ENCODE measurements around the gene COPA. TPM values are rescaled to one million over a fixed set of nuclear protein-coding genes. Genes with fewer than 3 reads are reported as not detected.

Gene COPA
- total and polyA plus RNA-seq, 12 donors, result 58.4 to 209 (median 134) TPM

- DNase-seq, result no peak
- 81 to 92% (median 84%) methylated on average over 2 of the region's 2 CpGs for WGBS, 4 donors
- Histone ChIP-seq H3K9me3 (replicated peaks in 1 of 3) (no peaks in the 10 kb centered on the region), H3K27ac (no peak overlapping the region), H3K4me3 (no peak overlapping the region), H3K4me1 (replicated peaks in 1 of 2) (no peaks in the 10 kb centered on the region), H3K36me3 (replicated peaks in 1 of 2) (peaks cover 0 to 27% of the 10 kb centered on the region in 2 donors), H3K27me3 (no peaks in the 10 kb centered on the region)
- TF ChIP-seq CTCF (IDR thresholded peaks at IDR 0.05) (no peak), POLR2A (IDR thresholded peaks at IDR 0.05) (no peak)
- intact Hi-C loops (cut with DNase I), result no loop called here
Observed at GRCh38 chr1:160361199-160361598, 18.1 kb upstream of the COPA start.

GRCh38 chr1:160360227-160360695 is 17.2 kb upstream of the COPA start:
- TF ChIP-seq CTCF (IDR thresholded peaks at IDR 0.05), result no peak
- 88 to 96% (median 91%) methylated on average over 4 to 8 of the region's 8 CpGs for WGBS, 4 donors
- H3K9me3 ChIP-seq (replicated peaks in 1 of 3), result no peaks in the 10 kb centered on the region
- no peaks in the 10 kb centered on the region for H3K4me1 ChIP-seq (replicated peaks in 1 of 2)
- no peak overlapping the region for H3K27ac ChIP-seq
- DNase-seq, result peak in 1 of 7 donors; percentile 21
- intact Hi-C loops (cut with DNase I), result no loop called here
- no peak overlapping the region for H3K4me3 ChIP-seq
- H3K27me3 ChIP-seq, result no peaks in the 10 kb centered on the region
- H3K36me3 ChIP-seq (replicated peaks in 1 of 2), result peaks cover 0 to 36% of the 10 kb centered on the region in 2 donors

- Histone ChIP-seq H3K27me3 (no peaks in the 10 kb centered on the region), H3K4me3 (no peak overlapping the region), H3K36me3 (replicated peaks in 1 of 2) (peaks cover 0 to 42% of the 10 kb centered on the region in 2 donors), H3K27ac (no peak overlapping the region), H3K9me3 (replicated peaks in 1 of 3) (no peaks in the 10 kb centered on the region), H3K4me1 (replicated peaks in 1 of 2) (no peaks in the 10 kb centered on the region)
- TF ChIP-seq POLR2A (IDR thresholded peaks at IDR 0.05) (no peak), CTCF (IDR thresholded peaks at IDR 0.05) (no peak)
- intact Hi-C loops (cut with DNase I), result no loop called here
- 80 to 88% (median 87%) methylated on average over 8 to 9 of the region's 9 CpGs for WGBS, 4 donors
- DNase-seq, result no peak
Observed at GRCh38 chr1:160359559-160360226, 16.6 kb upstream of the COPA start.

- peaks cover 0 to 58% of the 10 kb centered on the region in 2 donors for H3K36me3 ChIP-seq (replicated peaks in 1 of 2)
- 80 to 90% (median 86%) methylated on average over 4 of the region's 4 CpGs for WGBS, 4 donors
- H3K27ac ChIP-seq, result no peak overlapping the region
Observed at GRCh38 chr1:160358073-160358472, 15.0 kb upstream of the COPA start.

More at GRCh38 chr1:160358073-160358472, 15.0 kb upstream of the COPA start:
- Histone ChIP-seq H3K9me3 (replicated peaks in 1 of 3) (no peaks in the 10 kb centered on the region), H3K4me3 (no peak overlapping the region), H3K4me1 (replicated peaks in 1 of 2) (no peaks in the 10 kb centered on the region), H3K27me3 (no peaks in the 10 kb centered on the region)
- TF ChIP-seq POLR2A (IDR thresholded peaks at IDR 0.05), result no peak
- TF ChIP-seq CTCF (IDR thresholded peaks at IDR 0.05), result no peak
- DNase-seq, result no peak
- intact Hi-C loops (cut with DNase I), result no loop called here
